RWPE1 (cell line): ENCODE results near the gene FEN1.

Experiments
- CTCF ChIA-PET: fragments of 350-600 bp; sonication (Branson Sonifier 250); formaldehyde crosslinking; extraction: SDS; loops from one replicate; lab custom pipeline; 2021; lab: Yijun Ruan, JAX
- POLR2A ChIA-PET: fragments of 400-600 bp; formaldehyde crosslinking; extraction: SDS; loops from one replicate; lab custom pipeline; 2020; ENCODE audit warnings: antibody characterized with exemption; ENCODE audit not compliant: low non-redundant PET; lab: Yijun Ruan, JAX
- DNase-seq: peaks from one replicate; pipeline ENCODE4 v3.0.0; 2012; ENCODE audit warnings: low spot score
- H3K27ac ChIP-seq: fragments of 450-650 bp; 2 replicates; pipeline ENCODE4 v1.5.1; 2017
- TF ChIP-seq, protein P1 (sequence below): fragments of 450-650 bp; conservative IDR thresholded peaks from 2 replicates; pipeline ENCODE4 v1.5.1; 2017; ENCODE audit warnings: low read depth, mild to moderate bottlenecking

The FEN1 gene

GRCh38 chr11:61783717-61784505 is 8.8 kb upstream of the FEN1 start:
- ChIA-PET CTCF (interaction anchor here (1.1 kb wide), 1 partner anchor 37 kb away, joined by 3 read pairs; no protein-coding TSS in a partner anchor), POLR2A (no interaction called here)
- DNase-seq: no peak
- peak overlapping the region; percentile 36 for H3K27ac ChIP-seq
- TF ChIP-seq, protein P1, sequence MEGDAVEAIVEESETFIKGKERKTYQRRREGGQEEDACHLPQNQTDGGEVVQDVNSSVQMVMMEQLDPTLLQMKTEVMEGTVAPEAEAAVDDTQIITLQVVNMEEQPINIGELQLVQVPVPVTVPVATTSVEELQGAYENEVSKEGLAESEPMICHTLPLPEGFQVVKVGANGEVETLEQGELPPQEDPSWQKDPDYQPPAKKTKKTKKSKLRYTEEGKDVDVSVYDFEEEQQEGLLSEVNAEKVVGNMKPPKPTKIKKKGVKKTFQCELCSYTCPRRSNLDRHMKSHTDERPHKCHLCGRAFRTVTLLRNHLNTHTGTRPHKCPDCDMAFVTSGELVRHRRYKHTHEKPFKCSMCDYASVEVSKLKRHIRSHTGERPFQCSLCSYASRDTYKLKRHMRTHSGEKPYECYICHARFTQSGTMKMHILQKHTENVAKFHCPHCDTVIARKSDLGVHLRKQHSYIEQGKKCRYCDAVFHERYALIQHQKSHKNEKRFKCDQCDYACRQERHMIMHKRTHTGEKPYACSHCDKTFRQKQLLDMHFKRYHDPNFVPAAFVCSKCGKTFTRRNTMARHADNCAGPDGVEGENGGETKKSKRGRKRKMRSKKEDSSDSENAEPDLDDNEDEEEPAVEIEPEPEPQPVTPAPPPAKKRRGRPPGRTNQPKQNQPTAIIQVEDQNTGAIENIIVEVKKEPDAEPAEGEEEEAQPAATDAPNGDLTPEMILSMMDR: no peak

DNA sequence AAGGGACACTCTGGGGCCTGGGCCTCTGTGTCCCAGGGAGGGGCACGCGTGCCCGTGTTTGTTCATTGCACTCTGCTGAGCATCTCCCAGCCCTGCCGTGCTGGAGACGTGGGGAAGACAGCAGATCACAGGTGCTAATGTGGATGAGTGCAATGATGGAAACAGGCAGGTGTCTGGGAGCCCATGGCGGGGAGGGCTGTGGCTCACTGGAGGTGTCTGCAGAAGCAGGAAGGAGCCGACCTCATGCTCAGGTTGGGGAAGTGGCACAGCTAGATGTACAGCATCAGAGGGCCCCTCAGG is 8.3 kb upstream of the FEN1 start:
- POLR2A ChIA-PET: no interaction called here
- H3K27ac ChIP-seq: peak overlapping the region; percentile 36
- no peak for DNase-seq
- TF ChIP-seq, protein P1: no peak
- CTCF ChIA-PET: interaction anchor here (1.1 kb wide), 1 partner anchor 37 kb away, joined by 3 read pairs; no protein-coding TSS in a partner anchor

DNA sequence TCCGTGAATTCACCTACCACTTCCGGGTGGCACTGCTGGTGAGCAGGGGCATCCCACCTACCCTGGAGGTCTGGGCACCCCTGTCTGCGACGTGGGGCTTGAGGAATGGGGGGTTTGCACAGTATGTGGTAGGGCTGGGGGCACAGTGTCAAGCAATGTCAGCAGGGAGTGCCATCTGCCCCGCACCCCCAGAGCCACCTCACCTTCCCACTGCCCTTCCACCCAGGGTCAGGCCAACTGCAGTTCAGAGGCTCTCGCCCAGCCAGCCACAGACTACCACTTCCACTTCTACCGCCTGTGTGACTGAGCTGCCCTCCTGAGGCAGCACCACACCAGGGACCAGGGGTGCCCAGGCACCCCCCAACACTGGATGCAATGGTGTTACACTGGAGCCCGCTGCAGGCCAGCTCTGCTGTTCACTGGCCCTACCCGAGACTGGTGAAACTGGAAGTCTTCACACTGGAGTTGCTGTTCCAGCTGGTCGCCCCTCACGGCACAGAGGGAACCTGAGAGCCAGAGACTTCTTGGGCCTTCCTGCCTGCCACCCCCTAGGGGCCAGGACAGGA is 6.8 kb upstream of the FEN1 start:
- TF ChIP-seq, protein P1: no peak
- no peak for DNase-seq
- ChIA-PET POLR2A (no interaction called here), CTCF (interaction anchor here (0.7 kb wide), 2 partner anchors 11 to 12 kb away, joined by 3 read pairs; no protein-coding TSS in a partner anchor)
- H3K27ac ChIP-seq: peak overlapping the region; percentile 36; the same call in 1 of the 2 replicates

- H3K27ac ChIP-seq: 0 out of 2 replicates have a peak overlapping the region, but pooled peaks have one; percentile 36
- no peak for DNase-seq
- POLR2A ChIA-PET: no interaction called here
- TF ChIP-seq, protein P1: 0 out of 2 replicates have a peak, but pooled peaks have one; percentile 12
- CTCF ChIA-PET: interaction anchor here (0.6 to 1.1 kb wide), 3 partner anchors 34 to 159 kb away, joined by 3 to 4 read pairs (median 3); no protein-coding TSS in a partner anchor
Measured at GRCh38 chr11:61787928-61788491, 4.7 kb upstream of the FEN1 start.

- peak overlapping the region; percentile 89 for H3K27ac ChIP-seq
- CTCF ChIA-PET: interaction anchor here (0.6 to 0.7 kb wide), 2 partner anchors 258 to 290 kb away, joined by 3 to 6 read pairs; no protein-coding TSS in a partner anchor
Measured at GRCh38 chr11:61791737-61792309, 888 bp upstream of the FEN1 start.

More at GRCh38 chr11:61791737-61792309, 888 bp upstream of the FEN1 start:
- peak; percentile 71 for DNase-seq
- POLR2A ChIA-PET: interaction anchor here (1.1 kb wide), 1 partner anchor 24 kb away, joined by 4 read pairs; no protein-coding TSS in a partner anchor
- TF ChIP-seq, protein P1: no peak
